WERI-Rb-1 (cell line): ENCODE measurements around the gene RASAL2.
"Not testable (repeated sequence)": the region's sequence is repeated elsewhere in the genome, so short reads cannot be mapped to it uniquely, and the experiment has no call there.

Experiments
- DNase-seq: peaks from one replicate; pipeline ENCODE4 v3.0.0-alpha.2; 2020
- H3K27ac ChIP-seq: fragments of 250-450 bp; sonication (Bioruptor Pico); 2 replicates; pipeline ENCODE4 v1.5.1; 2020; ENCODE audit warnings: mild to moderate bottlenecking, moderate library complexity
- H3K27me3 ChIP-seq: fragments of 250-450 bp; sonication (Bioruptor Pico); 2 replicates; pipeline ENCODE4 v1.5.1; 2021; ENCODE audit warnings: mild to moderate bottlenecking, low read depth, moderate library complexity; ENCODE audit not compliant: insufficient read depth, severe bottlenecking
- H3K36me3 ChIP-seq: fragments of 250-450 bp; sonication (Bioruptor Pico); 2 replicates; pipeline ENCODE4 v1.5.1; 2020; ENCODE audit warnings: mild to moderate bottlenecking, moderate library complexity
- H3K4me3 ChIP-seq: 2 replicates; pipeline ENCODE4 v1.5.1; 2011; ENCODE audit warnings: low read depth, mild to moderate bottlenecking, control low read depth, low read length
- H3K9me3 ChIP-seq: fragments of 250-450 bp; sonication (Bioruptor Pico); 2 replicates; pipeline ENCODE4 v1.5.1; 2021; ENCODE audit warnings: mild to moderate bottlenecking, moderate library complexity; ENCODE audit not compliant: severe bottlenecking
- CTCF ChIP-seq: IDR thresholded peaks from 2 replicates; pipeline ENCODE4 v1.5.1; 2011; ENCODE audit warnings: low read depth, mild to moderate bottlenecking, control low read depth, inconsistent platforms, low read length

RASAL2 gene

GRCh38 chr1:178307264-178307663, 213.4 kb downstream of the RASAL2 start:
- DNase-seq: no peak
- TF ChIP-seq CTCF: no peak
- H3K27ac ChIP-seq: no peak overlapping the region
- no peaks in the 10 kb centered on the region for H3K9me3 ChIP-seq
- no peaks in the 10 kb centered on the region for H3K27me3 ChIP-seq
- H3K36me3 ChIP-seq: no peaks in the 10 kb centered on the region
- H3K4me3 ChIP-seq: no peak overlapping the region

GRCh38 chr1:178308438-178308837, 214.5 kb downstream of the RASAL2 start:
- no peak overlapping the region for H3K27ac ChIP-seq
- TF ChIP-seq CTCF: no peak

GRCh38 chr1:178310685-178311105, 216.8 kb downstream of the RASAL2 start:
- Histone ChIP-seq H3K4me3 (no peak overlapping the region), H3K36me3 (no peaks in the 10 kb centered on the region), H3K27me3 (no peaks in the 10 kb centered on the region), H3K9me3 (no peaks in the 10 kb centered on the region), H3K27ac (no peak overlapping the region)
- DNase-seq: no peak
- peak; percentile 48; the same call in 1 of the 2 replicates for TF ChIP-seq CTCF

More at GRCh38 chr1:178308438-178308837, 214.5 kb downstream of the RASAL2 start:
- no peak for DNase-seq
- Histone ChIP-seq H3K9me3 (no peaks in the 10 kb centered on the region), H3K4me3 (no peak overlapping the region), H3K36me3 (no peaks in the 10 kb centered on the region), H3K27me3 (no peaks in the 10 kb centered on the region)

GRCh38 chr1:178311164-178311563, 217.3 kb downstream of the RASAL2 start:
- no peak overlapping the region for H3K27ac ChIP-seq
- no peak for DNase-seq
- H3K36me3 ChIP-seq: no peaks in the 10 kb centered on the region
- no peak overlapping the region for H3K4me3 ChIP-seq
- no peak for TF ChIP-seq CTCF
- no peaks in the 10 kb centered on the region for H3K27me3 ChIP-seq
- no peaks in the 10 kb centered on the region for H3K9me3 ChIP-seq

- DNase-seq, H3K9me3 ChIP-seq, H3K27me3 ChIP-seq, H3K36me3 ChIP-seq, H3K4me3 ChIP-seq, H3K27ac ChIP-seq: not testable (repeated sequence)
Observed at GRCh38 chr1:178320280-178320982, 226.5 kb downstream of the RASAL2 start.

GRCh38 chr1:178323067-178323466, 229.2 kb downstream of the RASAL2 start:
- Histone ChIP-seq H3K36me3 (no peaks in the 10 kb centered on the region), H3K9me3 (no peaks in the 10 kb centered on the region), H3K4me3 (no peak overlapping the region), H3K27ac (no peak overlapping the region), H3K27me3 (no peaks in the 10 kb centered on the region)
- no peak for TF ChIP-seq CTCF
- no peak for DNase-seq
